GM10266 (cell line): ENCODE results near the gene CMTM1.
"Not testable (repeated sequence)": the region's sequence is repeated elsewhere in the genome, so short reads cannot be mapped to it uniquely, and the experiment has no call there.

Source experiments
- DNase-seq: peaks from one replicate; pipeline ENCODE4 v3.0.0; 2012; ENCODE audit errors: extremely low spot score
- CTCF ChIP-seq: IDR thresholded peaks from 2 replicates; pipeline ENCODE4 v1.5.1; 2012; ENCODE audit warnings: mild to moderate bottlenecking, low read depth; ENCODE audit not compliant: control insufficient read depth, insufficient read depth; ENCODE audit errors: missing control alignments

Gene CMTM1

GRCh38 chr16:66554021-66554420, 12.2 kb upstream of the CMTM1 start:
- DNase-seq = no peak
- no peak for TF ChIP-seq CTCF

- DNase-seq = no peak
- no peak for TF ChIP-seq CTCF
These were observed 11.7 kb upstream of the CMTM1 start for GRCh38 chr16:66554495-66554894.

- no peak for TF ChIP-seq CTCF
- DNase-seq = no peak
These were observed 6.1 kb upstream of the CMTM1 start for GRCh38 chr16:66560107-66560506.

- no peak for TF ChIP-seq CTCF
- DNase-seq = no peak
These were observed 4.7 kb upstream of the CMTM1 start for GRCh38 chr16:66561381-66562080.

GRCh38 chr16:66562409-66562808, 3.8 kb upstream of the CMTM1 start:
- TF ChIP-seq CTCF = no peak

GRCh38 chr16:66562986-66563385, 3.3 kb upstream of the CMTM1 start:
- no peak for DNase-seq
- no peak for TF ChIP-seq CTCF

More at GRCh38 chr16:66562409-66562808, 3.8 kb upstream of the CMTM1 start:
- DNase-seq = no peak

- DNase-seq = no peak
These were observed 2.5 kb upstream of the CMTM1 start for GRCh38 chr16:66563574-66564334.

GRCh38 chr16:66567270-66567669, 1.0 kb downstream of the CMTM1 start:
- DNase-seq = not testable (repeated sequence)

More at GRCh38 chr16:66563574-66564334, 2.5 kb upstream of the CMTM1 start:
- no peak for TF ChIP-seq CTCF
